ENCODE results near the gene MATR3.

DNA sequence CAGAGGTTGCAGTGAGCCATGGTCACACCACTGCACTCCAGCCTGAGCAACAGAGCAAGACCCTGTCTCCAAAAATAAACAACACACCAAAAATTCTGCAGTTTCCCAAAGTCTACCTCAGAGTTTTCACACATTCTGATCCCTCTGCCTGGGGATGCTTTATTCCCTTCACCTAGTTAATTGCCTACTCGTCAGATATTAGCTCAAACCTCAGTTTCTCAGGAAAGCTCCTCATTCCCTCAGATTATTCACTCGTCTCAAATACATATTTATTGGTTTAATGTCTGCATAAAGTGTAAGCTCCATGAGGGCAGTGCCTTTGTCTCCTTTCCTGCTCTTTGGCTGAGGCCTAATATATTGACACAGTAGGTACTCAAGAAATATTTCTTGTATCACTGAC is 2.5 kb upstream of the MATR3 start:
- TF ChIP-seq CTCF (IDR thresholded peaks at IDR 0.05) (no peak), POLR2AphosphoS5 (IDR thresholded peaks at IDR 0.05; ENCODE audit: low read depth, low read length) (no peak)

All from Panc1 (cell line).